Adipocyte (in vitro differentiated cells): ENCODE data around the gene CCDC102A.

Experiments used
- DNase-seq: peaks from one replicate; pipeline ENCODE4 v3.0.0-alpha.2; 2015; ENCODE audit warnings: low read depth
- H3K27me3 ChIP-seq: replicated peaks from 2 replicates; pipeline ENCODE4 v1.7.0; 2013; ENCODE audit warnings: mild to moderate bottlenecking, low read length, moderate library complexity; ENCODE audit not compliant: control insufficient read depth, insufficient read depth
- H3K36me3 ChIP-seq: 2 replicates; pipeline ENCODE4 v1.7.0; 2013; ENCODE audit warnings: low read length, mild to moderate bottlenecking, moderate library complexity; ENCODE audit not compliant: control insufficient read depth, insufficient read depth, severe bottlenecking
- H3K4me1 ChIP-seq: 2 replicates; pipeline ENCODE4 v1.7.0; 2013; ENCODE audit warnings: mild to moderate bottlenecking, low read length, moderate library complexity; ENCODE audit not compliant: control insufficient read depth, insufficient read depth
- H3K4me3 ChIP-seq: 2 replicates; pipeline ENCODE4 v1.7.0; 2013; ENCODE audit warnings: mild to moderate bottlenecking, low read length, moderate library complexity
- H3K9ac ChIP-seq: 2 replicates; pipeline ENCODE4 v1.7.0; 2013; ENCODE audit warnings: mild to moderate bottlenecking, low read length, moderate library complexity
- H3K9me3 ChIP-seq: 2 replicates; pipeline ENCODE4 v1.7.0; 2013; ENCODE audit warnings: mild to moderate bottlenecking, low read length, moderate library complexity; ENCODE audit not compliant: control insufficient read depth

Gene CCDC102A

GRCh38 chr16:57541754-57542435 is 5.5 kb upstream of the CCDC102A start:
- peaks cover 16% of the 10 kb centered on the region for H3K27me3 ChIP-seq
- no peak overlapping the region for H3K9ac ChIP-seq
- DNase-seq, result no peak
- H3K9me3 ChIP-seq, result no peaks in the 10 kb centered on the region
- H3K4me1 ChIP-seq, result peaks cover 3% of the 10 kb centered on the region
- H3K4me3 ChIP-seq, result no peak overlapping the region
- no peaks in the 10 kb centered on the region for H3K36me3 ChIP-seq

DNA sequence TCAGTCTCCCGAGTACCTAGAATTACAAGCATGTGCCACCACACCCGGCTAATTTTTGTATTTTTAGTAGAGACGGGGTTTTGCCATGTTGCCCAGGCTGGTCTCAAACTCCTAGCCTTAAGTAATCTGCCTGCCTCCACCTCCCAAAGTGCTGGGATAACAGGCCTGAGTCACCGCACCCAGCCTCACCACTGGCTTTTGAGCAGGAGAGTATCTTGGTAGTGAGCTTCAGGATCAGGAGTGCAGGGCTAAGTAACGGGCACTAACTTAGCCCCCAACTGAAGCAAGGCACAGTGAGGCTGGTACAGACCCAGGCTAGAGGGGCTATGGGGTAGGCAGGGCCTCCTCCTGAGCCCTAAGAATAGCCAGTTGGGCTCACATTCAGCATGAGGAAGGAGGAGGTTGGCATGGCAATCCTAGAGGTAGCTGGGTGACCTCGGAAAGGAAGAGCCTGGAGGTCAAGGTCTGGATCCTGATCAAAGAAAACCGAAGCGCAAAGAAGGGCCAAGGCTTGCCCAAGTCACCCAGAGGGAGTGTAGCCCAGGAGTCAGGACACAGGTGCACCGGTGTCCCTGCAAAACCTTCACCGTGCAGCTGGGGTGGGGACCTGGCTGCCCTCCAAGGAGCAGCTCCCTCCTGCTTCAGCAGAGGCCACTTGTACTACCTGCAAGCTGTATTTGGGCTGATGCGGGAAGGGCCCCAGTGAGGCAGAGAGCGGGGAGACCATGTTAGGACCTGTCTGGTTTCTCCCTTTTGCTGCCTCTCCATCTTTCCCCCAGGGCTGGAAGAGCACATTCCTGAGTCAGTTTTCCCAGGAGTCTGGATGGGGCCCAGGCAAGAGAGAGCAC is 4.8 kb upstream of the CCDC102A start:
- Histone ChIP-seq H3K36me3 (no peaks in the 10 kb centered on the region), H3K4me3 (no peak overlapping the region), H3K9ac (no peak overlapping the region), H3K9me3 (no peaks in the 10 kb centered on the region), H3K4me1 (peaks cover 6% of the 10 kb centered on the region), H3K27me3 (peaks cover 16% of the 10 kb centered on the region)
- DNase-seq, result no peak

GRCh38 chr16:57540387-57540786 is 4.0 kb upstream of the CCDC102A start:
- no peak for DNase-seq
- Histone ChIP-seq H3K4me1 (peaks cover 6% of the 10 kb centered on the region), H3K27me3 (peaks cover 16% of the 10 kb centered on the region)

DNA sequence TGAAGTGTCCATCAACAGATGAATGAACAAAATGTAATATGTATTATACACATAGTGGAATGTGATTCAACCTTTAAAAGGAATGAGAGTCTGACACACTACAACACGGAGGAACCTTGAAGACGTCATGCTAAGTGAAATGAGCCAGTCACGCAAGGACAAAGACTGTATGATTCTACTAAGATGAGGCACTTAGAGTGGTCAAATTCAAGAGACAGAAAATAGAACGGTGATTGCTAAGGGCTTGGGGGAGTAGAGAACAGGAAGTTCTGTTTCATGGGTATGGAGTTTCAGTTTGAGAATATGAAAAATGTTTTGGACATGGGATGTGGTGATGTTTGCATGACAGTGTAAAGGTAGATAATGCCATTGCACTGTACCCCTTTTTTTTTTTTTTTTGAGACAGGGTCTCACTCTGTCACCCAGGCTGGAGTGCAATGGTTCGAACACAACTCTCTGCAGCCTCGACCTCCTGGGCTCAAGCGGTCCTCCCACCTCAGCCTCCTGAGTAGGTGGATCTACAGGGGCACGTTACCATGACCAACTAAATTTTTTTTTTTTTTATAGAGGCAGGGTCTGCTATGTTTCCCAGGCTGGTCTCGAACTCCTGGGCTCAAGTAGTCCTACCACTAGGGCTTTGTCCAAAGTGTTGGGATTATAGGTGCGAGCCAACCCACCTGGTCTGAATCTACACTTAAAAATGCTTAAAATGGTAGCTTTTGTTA is 2.9 kb upstream of the CCDC102A start:
- no peaks in the 10 kb centered on the region for H3K9me3 ChIP-seq
- peaks cover 6% of the 10 kb centered on the region for H3K4me1 ChIP-seq
- no peaks in the 10 kb centered on the region for H3K36me3 ChIP-seq
- DNase-seq, result no peak
- H3K27me3 ChIP-seq, result peaks cover 12% of the 10 kb centered on the region
- H3K4me3 ChIP-seq, result no peak overlapping the region
- H3K9ac ChIP-seq, result no peak overlapping the region

More at GRCh38 chr16:57540387-57540786, 4.0 kb upstream of the CCDC102A start:
- H3K9ac ChIP-seq, result no peak overlapping the region
- H3K4me3 ChIP-seq, result no peak overlapping the region
- no peaks in the 10 kb centered on the region for H3K9me3 ChIP-seq
- H3K36me3 ChIP-seq, result no peaks in the 10 kb centered on the region

GRCh38 chr16:57538235-57538721 is 1.9 kb upstream of the CCDC102A start:
- no peak overlapping the region for H3K4me3 ChIP-seq
- no peaks in the 10 kb centered on the region for H3K36me3 ChIP-seq
- H3K4me1 ChIP-seq, result peaks cover 6% of the 10 kb centered on the region
- no peak for DNase-seq
- no peaks in the 10 kb centered on the region for H3K9me3 ChIP-seq
- H3K27me3 ChIP-seq, result peaks cover 9% of the 10 kb centered on the region
- H3K9ac ChIP-seq, result no peak overlapping the region

DNA sequence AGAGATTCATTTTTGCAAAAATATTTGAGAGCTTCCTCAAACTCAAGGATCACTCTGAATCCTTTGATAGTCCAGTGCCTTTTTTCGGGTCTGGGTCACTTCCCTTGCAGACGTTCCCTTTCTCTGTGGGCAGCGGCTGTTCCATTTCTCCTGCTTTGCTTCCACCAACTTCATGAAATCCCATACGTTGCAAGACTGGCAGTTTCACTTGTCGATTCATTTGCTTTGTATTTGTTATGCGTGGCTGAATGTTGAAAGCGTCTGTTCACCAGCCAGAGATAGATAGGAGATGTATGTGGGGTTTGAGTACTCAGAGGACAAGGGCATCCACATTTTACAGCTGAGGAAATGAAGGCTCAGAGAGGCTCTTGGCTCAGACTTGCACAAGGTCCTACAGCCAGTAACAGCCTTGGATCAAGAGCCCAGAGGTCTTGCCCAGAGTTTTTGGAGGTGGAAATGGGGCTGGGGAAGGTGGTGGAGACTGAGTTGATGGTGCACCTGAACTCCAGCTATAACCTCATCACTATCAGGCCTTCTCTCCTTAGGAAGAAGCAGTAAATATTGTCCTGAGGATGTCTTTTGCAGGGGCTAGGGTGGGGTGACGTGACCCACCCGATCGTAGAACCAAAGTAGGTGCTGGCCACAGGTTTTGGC is 1.3 kb upstream of the CCDC102A start:
- no peak for DNase-seq
- no peak overlapping the region for H3K4me3 ChIP-seq
- peaks cover 9% of the 10 kb centered on the region for H3K27me3 ChIP-seq
- H3K9me3 ChIP-seq, result no peaks in the 10 kb centered on the region
- no peaks in the 10 kb centered on the region for H3K36me3 ChIP-seq
- no peak overlapping the region for H3K9ac ChIP-seq
- H3K4me1 ChIP-seq, result peaks cover 9% of the 10 kb centered on the region

GRCh38 chr16:57537194-57537505 is 779 bp upstream of the CCDC102A start:
- no peak for DNase-seq
- peaks cover 9% of the 10 kb centered on the region for H3K27me3 ChIP-seq
- no peaks in the 10 kb centered on the region for H3K36me3 ChIP-seq
- H3K9ac ChIP-seq, result peak overlapping the region; percentile 84
- H3K4me1 ChIP-seq, result peaks cover 10% of the 10 kb centered on the region
- no peaks in the 10 kb centered on the region for H3K9me3 ChIP-seq
- H3K4me3 ChIP-seq, result peak overlapping the region; percentile 73

DNA sequence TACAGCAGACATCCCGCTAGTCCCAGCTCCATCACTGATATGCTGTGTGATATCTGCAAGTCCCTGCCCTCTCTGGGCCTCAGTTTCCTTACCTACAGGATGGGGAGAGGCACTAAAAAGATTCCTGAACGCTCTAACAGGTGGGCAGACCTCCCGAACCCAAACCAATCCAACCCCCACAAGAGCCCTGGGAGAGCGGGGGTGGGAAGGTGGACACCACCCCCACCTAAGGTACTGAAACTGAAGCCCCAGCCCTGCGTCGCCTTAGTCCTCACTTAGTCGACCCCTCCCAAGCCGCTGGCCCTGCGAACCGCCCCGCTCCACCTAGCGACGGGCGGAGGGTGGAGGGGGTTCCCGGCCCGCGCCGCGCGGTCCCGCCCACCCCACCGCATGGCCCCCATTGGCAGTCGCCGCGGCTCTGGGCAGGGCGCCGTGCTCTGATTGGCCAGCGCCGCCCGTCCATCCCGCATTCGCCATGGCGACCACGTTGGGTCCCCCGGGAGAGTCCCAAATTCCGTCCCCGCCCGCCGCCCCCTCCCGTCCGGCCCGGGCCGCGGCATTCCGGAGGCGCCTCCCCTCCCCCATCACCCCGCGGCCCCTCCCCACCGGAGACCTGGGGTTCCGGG is 578 bp downstream of the CCDC102A start:
- peak overlapping the region; percentile 96 for H3K4me3 ChIP-seq
- peak; percentile 96 for DNase-seq
- peaks cover 10% of the 10 kb centered on the region for H3K4me1 ChIP-seq
- no peaks in the 10 kb centered on the region for H3K9me3 ChIP-seq
- H3K36me3 ChIP-seq, result no peaks in the 10 kb centered on the region
- peak overlapping the region; percentile 88 for H3K9ac ChIP-seq
- peaks cover 6% of the 10 kb centered on the region for H3K27me3 ChIP-seq

- H3K36me3 ChIP-seq, result no peaks in the 10 kb centered on the region
- peak overlapping the region; percentile 96 for H3K4me3 ChIP-seq
- H3K27me3 ChIP-seq, result no peaks in the 10 kb centered on the region
- H3K9ac ChIP-seq, result peak overlapping the region; percentile 88
- H3K4me1 ChIP-seq, result peaks cover 10% of the 10 kb centered on the region
- H3K9me3 ChIP-seq, result no peaks in the 10 kb centered on the region
- DNase-seq, result no peak
Measured at GRCh38 chr16:57534881-57535658, 1.3 kb downstream of the CCDC102A start.

DNA sequence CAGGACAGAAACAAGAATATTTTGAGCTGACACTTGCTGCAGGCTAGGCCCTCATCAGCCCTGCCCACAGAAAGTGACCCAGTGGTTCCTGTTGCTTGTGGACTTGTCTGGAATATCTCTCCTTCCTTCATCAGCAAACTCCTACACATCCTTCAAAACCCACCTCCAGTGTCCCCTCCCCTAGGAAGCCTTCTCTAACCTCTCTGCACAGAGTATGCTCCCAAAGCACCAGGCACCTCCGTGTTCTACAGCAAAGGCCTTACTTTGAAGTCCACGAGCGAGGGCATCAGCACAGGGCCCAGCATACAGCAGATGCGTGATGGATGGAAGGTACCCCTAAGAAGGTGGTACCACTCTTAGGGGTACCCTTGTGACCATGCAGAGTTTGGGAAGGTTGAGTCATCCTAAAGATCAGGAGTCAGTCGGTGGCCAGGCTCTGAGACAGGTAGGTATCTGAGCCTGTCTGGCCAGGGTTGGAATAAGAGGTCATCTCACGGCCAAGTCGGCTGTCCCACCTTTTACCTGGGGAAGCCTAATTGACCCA is 2.0 kb downstream of the CCDC102A start:
- no peaks in the 10 kb centered on the region for H3K9me3 ChIP-seq
- no peak overlapping the region for H3K4me3 ChIP-seq
- H3K27me3 ChIP-seq, result no peaks in the 10 kb centered on the region
- H3K9ac ChIP-seq, result no peak overlapping the region
- peaks cover 10% of the 10 kb centered on the region for H3K4me1 ChIP-seq
- DNase-seq, result no peak
- H3K36me3 ChIP-seq, result no peaks in the 10 kb centered on the region
